ENCODE measurements around the gene ZNF688. TPM values are rescaled to one million over a fixed set of nuclear protein-coding genes. Genes with fewer than 3 reads are reported as not detected.

ZNF688 gene
- total and polyA plus RNA-seq, 2 of the 13 experiments (the other 11 are each of a cell fraction or from before 2014, with no cell fraction given) = 2.4 to 5.4 TPM

- TF ChIP-seq HCFC1 (IDR thresholded peaks at IDR 0.05; ENCODE audit: low read depth, low read length) (no peak; the same call in 1 of the 2 replicates), JUN (CRISPR knock-in tag; IDR thresholded peaks at IDR 0.05) (no peak; the same call in 1 of the 2 replicates), HNRNPH1 (optimal IDR thresholded peaks at IDR 0.05; ENCODE audit: low read depth, low read length) (no peak), ZNF776 (CRISPR knock-in tag; IDR thresholded peaks at IDR 0.05) (no peak), PTBP1 (IDR thresholded peaks at IDR 0.05; ENCODE audit: low read depth, low read length, poor library complexity, severe bottlenecking) (no peak), IRF9 (CRISPR knock-in tag; IDR thresholded peaks at IDR 0.05; ENCODE audit: borderline replicate concordance) (peak; percentile 81; the same call in 1 of the 2 replicates), ZBTB26 (CRISPR knock-in tag; IDR thresholded peaks at IDR 0.05; ENCODE audit: borderline replicate concordance) (peak; percentile 79), ZNF816 (CRISPR knock-in tag; IDR thresholded peaks at IDR 0.05; ENCODE audit: borderline replicate concordance) (no peak), HNF1B (CRISPR knock-in tag; IDR thresholded peaks at IDR 0.05) (no peak), ZBTB14 (CRISPR knock-in tag; IDR thresholded peaks at IDR 0.05) (no peak), HIC2 (CRISPR knock-in tag; IDR thresholded peaks at IDR 0.05; ENCODE audit: low read depth) (no peak), SCMH1 (CRISPR knock-in tag; IDR thresholded peaks at IDR 0.05; ENCODE audit: borderline replicate concordance) (no peak), ZNF646 (CRISPR knock-in tag; IDR thresholded peaks at IDR 0.05) (no peak), ZNF362 (CRISPR knock-in tag; IDR thresholded peaks at IDR 0.05; ENCODE audit: borderline replicate concordance) (peak; percentile 32; the same call in 1 of the 2 replicates)
Measured at GRCh38 chr16:30535777-30536190, 35.7 kb downstream of the ZNF688 start (continued).

Measured in HepG2 (cell line).